Activated T-cell treated with anti-CD3 and anti-CD28 coated beads, Interleukin-2, amount 50 U/mL, for 1 hour (primary cell): ENCODE measurements around the gene ATG2B.

Experiments
- DNase-seq: peaks from one replicate; pipeline ENCODE4 v3.0.0-alpha.2; 2020

Gene ATG2B

DNA sequence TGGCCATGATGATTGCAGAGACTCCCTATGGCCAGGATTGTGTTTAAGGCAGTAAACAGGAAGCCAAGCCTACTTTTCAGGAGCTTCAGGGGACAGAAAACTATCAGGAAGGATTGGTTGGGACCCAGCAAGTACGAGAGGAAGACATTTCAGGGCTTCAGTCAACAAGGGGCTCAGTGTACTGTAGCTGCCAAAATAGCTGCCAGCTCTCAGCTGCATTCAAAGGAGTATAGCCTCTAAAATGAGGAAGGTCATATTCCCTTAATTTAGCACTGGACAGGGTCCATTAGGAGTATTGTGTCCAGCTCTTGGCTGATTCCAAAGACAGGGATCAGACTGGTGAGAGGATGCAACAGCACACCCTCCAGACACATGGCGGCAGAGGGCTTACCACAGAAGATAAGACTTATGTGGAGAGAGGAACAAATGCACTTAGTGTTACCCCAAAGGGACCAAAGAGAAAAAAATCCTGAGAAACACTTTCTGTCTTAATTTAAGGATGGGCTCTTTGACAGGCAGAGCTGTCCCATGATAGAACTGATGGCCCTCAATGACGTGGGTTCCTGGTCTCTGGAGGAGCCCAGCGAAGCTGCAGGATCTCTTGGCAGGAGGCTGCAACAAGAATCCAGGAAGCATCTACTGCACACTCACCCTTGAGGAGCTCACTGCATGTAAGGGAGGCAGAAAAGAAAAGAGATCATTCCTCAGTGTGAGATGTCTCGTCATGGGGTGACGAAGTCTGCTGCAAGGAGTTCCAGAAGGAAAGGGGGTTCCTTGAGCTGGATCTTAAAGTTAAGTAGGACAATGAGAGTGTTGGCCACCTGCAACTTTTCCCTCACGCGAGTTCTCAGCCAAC is 92.3 kb downstream of the ATG2B start:
- no peak for DNase-seq

DNA sequence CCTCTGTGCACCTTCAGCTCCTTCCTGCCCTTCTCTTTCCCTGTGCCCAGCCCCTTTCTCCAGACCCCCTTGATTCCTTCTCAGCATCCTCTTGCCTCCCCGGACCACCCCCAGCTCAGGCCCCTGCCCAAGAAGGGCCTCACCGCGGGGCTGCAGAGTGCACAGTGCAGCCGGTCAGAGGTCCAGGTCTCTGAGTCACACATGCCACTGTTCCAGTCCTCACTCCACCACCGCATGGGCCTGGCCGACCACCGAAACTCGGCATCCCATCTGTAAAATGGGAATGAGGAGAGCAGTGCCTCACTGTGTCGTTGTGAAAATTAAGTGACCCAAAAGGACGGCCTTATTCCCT is 93.8 kb downstream of the ATG2B start:
- no peak for DNase-seq

DNA sequence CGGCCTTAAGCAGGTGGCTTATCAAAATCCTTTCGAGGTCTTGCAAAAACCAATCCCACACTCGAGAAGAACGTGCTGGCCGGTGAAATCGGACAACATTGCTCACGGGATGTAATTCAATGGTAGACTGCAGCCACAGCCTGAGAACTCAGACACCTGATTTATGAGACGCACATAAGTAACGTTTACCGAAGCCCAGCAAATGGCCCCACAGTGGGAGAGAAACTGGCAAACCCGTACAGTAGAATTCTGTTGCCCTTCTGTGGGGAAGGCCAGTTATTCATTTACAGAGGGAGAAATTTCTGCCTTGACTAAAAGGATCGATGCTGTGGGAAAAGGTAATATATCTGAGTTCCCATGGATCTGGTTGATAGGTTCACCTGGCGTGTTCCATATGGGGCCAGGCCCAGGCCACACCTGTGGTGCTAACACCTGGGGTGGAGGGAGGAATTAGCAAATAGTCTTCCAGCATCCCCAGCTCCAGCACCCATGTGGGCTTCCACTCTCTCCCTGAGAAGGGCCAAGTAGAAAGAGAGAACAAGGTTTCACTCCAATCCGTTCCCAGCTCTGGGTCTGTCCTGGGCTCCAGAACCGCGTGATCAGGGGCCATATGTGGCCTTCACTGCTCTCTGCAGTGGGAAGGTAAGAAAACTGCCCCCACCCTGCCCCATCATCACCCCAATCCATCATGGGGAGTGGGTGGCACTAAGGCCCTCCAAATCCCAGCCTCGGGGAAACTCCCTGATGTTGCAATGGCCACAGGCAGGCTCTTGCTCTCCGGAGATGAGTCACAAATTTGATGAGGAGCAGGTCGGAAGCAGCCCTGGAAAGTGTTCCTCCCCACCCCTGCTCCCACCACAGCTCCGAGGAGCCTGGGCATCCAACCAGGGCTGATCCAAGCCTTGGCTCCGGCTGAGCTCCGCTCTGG is 94.4 kb downstream of the ATG2B start:
- no peak for DNase-seq

DNA sequence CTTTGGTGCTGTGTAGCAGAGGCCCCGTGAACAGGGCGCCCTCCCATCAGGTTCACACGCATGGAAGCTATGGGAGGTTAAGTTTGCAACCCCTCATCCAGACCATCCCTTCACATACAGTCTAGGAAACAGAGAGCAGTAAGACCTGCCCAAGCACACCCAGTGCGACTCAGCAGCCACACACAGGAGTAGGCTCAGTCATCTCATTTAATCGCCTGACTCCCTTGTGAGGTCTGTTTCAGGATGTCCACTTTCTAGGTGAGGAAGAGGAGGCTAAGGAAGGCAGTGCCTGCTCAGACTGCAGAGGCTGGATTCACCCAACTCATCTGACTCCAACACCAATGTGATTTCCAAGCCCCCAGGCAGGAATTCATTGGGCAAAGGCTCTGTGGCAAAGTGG is 95.2 kb downstream of the ATG2B start:
- no peak for DNase-seq

DNA sequence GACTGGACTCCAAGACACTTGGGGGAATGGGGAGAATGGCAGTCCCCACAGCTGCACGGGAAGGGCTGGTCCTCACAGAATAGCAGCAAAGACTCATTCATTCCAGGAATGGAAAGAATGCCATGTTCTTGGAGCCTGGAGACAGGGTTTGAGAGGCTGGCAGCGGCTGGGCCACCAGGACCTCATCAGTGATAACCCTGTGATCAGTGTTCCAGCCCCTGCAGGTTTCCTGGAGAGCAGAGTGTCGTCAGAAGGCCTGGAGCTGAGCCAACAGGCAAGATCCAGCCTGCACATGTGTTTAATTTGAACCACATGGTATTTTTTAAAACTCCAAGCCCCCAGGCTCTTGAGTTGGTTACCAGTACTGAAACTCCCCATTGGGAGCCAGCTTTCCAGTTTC is 95.8 kb downstream of the ATG2B start:
- no peak for DNase-seq

- no peak for DNase-seq
Measured at GRCh38 chr14:96265383-96266095, 97.6 kb downstream of the ATG2B start.

GRCh38 chr14:96264853-96265252 is 98.3 kb downstream of the ATG2B start:
- DNase-seq: no peak

DNA sequence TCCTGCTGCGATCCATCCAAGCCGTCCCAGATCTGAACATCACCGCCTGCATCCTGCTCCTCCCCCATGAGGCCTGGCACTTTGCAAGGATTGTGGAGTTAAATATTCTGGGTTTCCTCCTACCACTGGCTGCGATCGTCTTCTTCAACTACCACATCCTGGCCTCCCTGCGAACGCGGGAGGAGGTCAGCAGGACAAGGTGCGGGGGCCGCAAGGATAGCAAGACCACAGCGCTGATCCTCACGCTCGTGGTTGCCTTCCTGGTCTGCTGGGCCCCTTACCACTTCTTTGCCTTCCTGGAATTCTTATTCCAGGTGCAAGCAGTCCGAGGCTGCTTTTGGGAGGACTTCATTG is 99.0 kb downstream of the ATG2B start:
- no peak for DNase-seq

DNA sequence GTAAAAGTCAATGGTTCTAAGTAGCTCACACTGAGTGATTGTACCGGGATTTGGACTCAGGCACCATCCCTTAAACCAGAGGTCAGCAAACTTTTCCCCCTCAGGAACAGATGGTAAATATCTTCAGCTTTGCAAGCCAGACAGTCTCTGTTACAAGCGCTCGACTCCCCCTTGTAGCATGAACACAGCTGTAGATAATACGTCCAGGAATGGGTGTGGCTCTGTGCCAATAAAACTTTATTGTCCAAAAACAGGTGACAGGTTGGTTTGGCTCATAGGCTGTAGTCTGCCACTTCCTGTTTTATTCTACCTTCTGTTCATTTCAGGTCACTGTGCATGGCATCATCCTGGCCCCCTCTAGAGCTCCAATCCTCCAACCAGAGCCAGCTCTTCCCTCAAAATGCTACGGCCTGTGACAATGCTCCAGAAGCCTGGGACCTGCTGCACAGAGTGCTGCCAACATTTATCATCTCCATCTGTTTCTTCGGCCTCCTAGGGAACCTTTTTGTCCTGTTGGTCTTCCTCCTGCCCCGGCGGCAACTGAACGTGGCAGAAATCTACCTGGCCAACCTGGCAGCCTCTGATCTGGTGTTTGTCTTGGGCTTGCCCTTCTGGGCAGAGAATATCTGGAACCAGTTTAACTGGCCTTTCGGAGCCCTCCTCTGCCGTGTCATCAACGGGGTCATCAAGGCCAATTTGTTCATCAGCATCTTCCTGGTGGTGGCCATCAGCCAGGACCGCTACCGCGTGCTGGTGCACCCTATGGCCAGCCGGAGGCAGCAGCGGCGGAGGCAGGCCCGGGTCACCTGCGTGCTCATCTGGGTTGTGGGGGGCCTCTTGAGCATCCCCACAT is 99.6 kb downstream of the ATG2B start:
- no peak for DNase-seq

DNA sequence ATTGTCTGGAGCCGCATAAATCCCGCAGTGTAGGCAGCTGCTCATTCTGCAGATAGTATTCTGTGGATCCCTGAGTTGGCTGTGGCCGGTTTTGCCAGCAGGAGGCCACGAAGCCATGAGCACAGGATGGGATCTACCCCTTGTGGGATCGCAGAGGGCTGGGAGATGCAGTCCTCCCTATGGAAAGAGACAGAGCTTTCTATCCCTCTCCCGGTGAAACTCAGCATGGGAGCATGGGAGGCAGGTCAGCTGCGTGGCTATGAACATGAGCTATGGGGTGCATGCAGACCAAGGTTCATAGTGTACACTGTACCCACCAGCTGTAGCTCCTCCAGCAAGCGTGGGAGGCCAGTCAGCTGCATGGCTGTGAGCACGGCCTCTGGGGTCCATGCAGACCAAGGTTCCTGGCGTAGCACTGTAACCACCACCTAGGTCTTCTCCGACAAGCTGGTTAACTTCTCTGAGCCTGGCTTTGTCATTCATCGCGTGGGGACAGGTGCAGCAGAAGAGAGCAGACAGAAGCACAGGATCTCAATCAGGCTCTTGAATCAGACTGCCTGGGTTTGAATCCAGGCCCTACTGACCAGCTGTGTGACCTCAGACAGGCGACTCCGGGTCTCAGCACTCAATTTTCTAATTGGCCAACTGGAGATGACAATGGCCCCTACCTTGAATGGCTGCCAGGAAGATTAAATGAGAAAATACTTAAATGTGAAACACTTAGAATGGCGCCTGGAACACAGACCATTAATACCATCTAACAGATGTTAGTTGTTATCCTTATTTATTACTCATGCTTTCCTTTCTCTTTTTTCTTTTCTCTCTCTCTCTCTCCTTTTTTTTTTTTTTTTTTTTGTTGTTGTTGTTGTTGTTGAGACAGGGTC is 101.1 kb downstream of the ATG2B start:
- DNase-seq: no peak

DNA sequence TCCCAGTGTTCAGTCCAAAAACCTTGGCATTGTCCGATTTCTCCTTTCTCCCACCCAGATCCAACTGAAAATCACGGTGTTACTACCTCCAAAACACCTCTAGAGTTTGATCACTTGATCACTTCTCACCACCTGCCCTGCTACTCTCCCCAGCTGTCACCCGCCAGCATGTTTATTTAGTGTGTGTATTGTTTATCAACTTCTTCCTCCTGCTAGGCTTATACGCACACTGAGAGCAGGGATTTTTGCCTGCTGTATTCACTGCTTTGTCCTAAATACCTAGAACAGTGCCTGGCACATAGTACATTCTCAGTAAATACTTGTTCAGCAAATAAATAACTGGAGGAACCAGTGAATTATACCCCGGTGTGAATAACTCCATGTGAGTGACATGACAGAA is 102.1 kb downstream of the ATG2B start:
- DNase-seq: no peak

DNA sequence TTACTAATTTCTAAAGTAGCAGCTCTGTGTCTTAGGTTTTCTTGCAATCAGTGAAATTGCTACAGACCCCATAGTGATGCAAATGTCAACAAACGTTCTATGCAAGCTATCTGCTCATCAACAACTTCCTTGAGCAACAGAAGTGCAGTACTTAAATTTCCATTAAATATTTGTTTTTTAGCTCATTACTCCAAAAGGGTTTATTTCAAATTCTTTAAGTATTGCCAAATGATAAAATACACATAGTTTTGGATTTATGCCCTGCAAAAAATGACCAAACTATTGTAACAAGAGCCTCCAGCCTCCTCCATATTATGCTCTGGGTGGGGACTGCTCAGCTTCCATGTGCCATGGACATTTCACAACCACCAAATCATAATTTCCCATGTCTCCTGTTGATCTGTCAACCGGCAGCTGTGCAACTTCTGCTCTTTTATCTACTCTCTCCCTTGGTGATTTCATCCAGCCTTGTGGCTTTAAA is 102.8 kb downstream of the ATG2B start:
- no peak for DNase-seq

DNA sequence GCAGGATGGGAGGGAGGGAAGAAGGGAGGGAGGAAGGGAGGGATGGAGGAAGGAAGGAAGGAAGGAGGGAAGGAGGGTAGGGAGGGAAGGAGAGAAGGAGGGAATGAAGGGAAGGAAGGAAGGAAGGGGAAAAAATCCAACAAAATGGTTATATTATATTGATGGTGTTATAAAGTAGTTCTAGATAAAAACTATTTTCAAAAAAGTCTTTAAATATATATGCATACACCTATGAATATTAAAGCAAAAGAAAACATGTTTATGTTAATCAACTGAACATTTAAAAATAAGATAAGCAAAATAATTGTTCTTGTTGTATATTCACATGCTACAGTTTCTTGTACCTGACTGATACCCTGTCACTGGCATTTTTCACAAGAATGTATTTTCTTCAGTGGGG is 105.2 kb downstream of the ATG2B start:
- no peak for DNase-seq

DNA sequence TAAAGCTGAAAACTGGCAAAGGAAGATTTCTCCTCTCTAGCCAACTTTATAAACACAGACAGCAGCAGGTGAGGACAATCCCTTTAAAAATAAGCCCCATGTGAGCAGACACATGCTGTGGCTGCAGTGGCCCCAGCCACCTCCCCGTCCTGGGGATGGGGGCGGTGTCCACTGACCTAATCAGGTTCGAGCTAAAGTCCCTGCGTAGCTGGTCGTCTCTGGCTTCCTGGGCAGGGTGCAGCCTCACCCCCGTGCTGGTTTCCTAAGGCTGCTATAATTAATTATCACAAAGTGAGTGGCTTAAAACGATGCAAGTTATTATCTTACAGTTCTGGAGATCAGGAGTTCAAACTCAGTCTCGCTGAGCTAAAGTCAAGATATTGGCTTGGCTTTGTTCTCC is 106.1 kb downstream of the ATG2B start:
- no peak for DNase-seq

DNA sequence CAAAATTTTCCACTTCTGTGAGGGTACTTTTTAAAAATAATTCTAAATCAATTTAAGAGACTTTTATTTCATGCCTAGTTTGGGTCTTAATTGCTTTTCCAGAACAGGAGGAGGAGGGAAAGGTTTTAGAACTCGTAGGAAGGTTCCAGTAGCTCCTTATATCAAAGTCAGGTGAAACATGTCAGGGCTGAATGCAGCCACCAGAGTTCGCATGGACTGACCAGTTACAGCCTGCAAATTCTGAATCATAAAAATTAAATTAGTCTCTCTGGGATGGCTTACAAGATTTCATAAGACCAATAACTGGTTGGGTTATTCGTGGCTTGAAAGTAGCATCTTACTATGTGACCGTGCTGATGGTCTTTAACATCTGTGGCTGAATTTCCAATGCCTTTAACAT is 106.7 kb downstream of the ATG2B start:
- no peak for DNase-seq

DNA sequence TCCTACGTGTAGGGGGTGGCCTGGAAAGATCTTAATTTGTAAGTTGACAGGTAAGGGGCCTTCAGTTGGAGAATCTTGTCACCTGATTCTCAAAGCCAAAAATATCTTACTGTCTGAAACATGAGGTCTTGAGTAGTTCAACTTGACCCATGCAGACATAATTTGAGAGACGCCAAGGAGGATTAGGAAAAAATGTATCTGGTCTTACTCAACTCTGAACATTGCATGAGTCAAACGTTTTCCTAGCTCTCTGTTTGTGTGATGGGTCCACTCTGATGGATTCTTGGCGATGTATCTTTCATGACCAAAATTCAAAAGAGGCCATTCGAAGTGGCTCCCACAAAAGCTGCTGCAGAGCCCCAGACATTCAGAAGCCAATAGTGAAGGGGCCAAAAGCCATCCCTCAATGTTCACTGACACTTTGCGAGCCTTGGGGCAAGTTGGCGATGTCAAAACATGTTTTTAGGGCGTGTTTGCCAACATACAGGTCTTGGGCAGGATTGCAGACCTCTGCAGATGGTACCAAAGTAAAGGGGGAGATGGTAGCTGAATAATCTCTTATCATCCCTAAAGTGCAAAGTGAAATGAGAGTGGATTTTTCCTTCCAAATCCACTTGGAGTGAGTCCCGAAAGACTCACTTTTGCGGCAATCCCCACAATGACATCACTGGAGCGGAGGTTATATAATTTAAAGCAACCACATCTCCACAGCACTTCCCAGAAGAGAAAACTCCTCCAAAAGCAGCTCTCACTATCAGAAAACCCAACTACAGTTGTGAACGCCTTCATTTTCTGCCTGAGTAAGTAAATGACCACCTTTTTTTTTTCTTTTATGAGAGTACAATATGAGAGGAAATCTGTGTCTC is 107.4 kb downstream of the ATG2B start, which contains the start of gene BDKRB1:
BDKRB1 (plus strand) TSS at position 710 of the 866 bp plus-strand sequence. CDS start 7,473 bp downstream, outside the sequence.
- no peak for DNase-seq

DNA sequence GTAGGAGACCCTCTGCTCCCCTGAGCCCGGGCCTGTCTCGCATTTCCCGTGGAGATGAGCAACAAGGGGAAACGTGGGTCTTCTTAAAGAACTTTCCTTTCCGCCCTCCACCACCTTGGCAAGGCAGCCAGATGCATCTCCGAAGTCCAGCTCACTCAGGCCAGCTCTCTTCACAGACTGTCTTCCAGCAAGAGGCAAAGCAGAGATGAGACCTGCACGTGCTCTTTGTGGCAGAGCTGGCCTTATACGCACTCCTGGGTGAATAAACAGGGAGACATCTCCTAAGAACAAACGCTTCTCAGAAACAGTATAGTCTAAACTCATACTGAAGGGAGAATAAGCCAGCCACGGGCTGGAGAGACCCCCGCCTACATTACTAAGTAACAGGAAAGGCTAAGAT is 108.5 kb downstream of the ATG2B start:
- DNase-seq: no peak

GRCh38 chr14:96252999-96253539 is 110.1 kb downstream of the ATG2B start:
- no peak for DNase-seq

- no peak for DNase-seq
Measured at GRCh38 chr14:96252323-96252998, 110.7 kb downstream of the ATG2B start.
